ENCODE measurements around the gene DHRSX. TPM values are rescaled to one million over a fixed set of nuclear protein-coding genes. Genes with fewer than 3 reads are reported as not detected.
"Not testable (repeated sequence)": the region's sequence is repeated elsewhere in the genome, so short reads cannot be mapped to it uniquely, and the experiment has no call there.

The DHRSX gene
- total RNA-seq, 2 donors from 2014 or later, result 24.2 to 37.1 TPM

GRCh38 chrX:2539586-2539985 is 38.8 kb upstream of the DHRSX start:
- H3K36me3 ChIP-seq, result no peaks in the 10 kb centered on the region
- WGBS, result 93% methylated on average over 3 of the region's 3 CpGs
- intact Hi-C loops (cut with DNase I), result no loop called here
- no peak overlapping the region for H3K4me3 ChIP-seq
- no peaks in the 10 kb centered on the region for H3K9me3 ChIP-seq
- H3K27ac ChIP-seq, result no peak overlapping the region
- H3K4me1 ChIP-seq (replicated peaks), result no peaks in the 10 kb centered on the region
- TF ChIP-seq CTCF (IDR thresholded peaks at IDR 0.05) (no peak), POLR2A (IDR thresholded peaks at IDR 0.05) (no peak), POLR2AphosphoS5 (IDR thresholded peaks at IDR 0.05) (no peak)
- DNase-seq (ENCODE audit: low spot score), result no peak
- no peaks in the 10 kb centered on the region for H3K27me3 ChIP-seq (replicated peaks; ENCODE audit: insufficient read depth)

DNA sequence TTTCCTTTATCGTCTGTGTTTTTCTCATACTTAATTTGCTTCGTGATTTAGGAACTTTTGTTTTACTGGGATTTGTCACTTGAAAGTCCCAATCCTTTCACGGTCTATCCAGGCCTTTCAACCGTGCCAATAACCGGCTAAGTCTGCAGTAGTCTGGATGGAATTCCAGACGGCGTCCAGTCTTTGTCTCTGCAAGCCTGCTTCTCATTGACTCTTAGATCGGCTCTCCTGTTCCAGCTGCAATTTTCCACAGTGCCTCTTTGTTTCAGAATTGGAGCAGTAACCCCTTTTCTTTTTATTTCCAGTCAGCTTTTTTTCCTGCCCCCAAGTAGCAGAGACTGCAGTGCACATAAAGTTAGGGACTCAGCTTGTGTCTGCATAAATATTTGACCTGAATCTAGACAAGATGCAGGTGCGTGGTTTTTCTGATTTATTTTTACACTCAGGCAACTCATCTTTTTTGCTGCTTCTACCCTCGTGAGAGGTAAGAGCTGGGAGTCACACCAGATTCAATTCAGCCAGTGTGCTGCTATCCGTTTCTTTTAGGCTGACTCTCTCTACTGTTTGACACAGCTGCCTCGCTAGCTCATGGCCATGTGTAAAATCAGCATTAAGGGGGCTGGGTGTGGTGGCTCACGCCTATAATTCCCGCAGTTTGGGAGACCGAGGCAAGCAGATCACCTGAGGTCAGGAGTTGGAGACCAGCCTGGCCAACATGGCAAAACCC is 37.4 kb upstream of the DHRSX start:
- 29% methylated on average over 15 of the region's 15 CpGs for WGBS
- Histone ChIP-seq H3K36me3 (no peaks in the 10 kb centered on the region), H3K27me3 (replicated peaks; ENCODE audit: insufficient read depth) (no peaks in the 10 kb centered on the region), H3K4me3 (no peak overlapping the region), H3K9me3 (no peaks in the 10 kb centered on the region), H3K4me1 (replicated peaks) (no peaks in the 10 kb centered on the region), H3K27ac (no peak overlapping the region)
- intact Hi-C loops (cut with DNase I), result no loop called here
- no peak for TF ChIP-seq CTCF (IDR thresholded peaks at IDR 0.05)
- no peak for TF ChIP-seq POLR2A (IDR thresholded peaks at IDR 0.05)
- TF ChIP-seq POLR2AphosphoS5 (IDR thresholded peaks at IDR 0.05), result no peak
- DNase-seq (ENCODE audit: low spot score), result no peak

DNA sequence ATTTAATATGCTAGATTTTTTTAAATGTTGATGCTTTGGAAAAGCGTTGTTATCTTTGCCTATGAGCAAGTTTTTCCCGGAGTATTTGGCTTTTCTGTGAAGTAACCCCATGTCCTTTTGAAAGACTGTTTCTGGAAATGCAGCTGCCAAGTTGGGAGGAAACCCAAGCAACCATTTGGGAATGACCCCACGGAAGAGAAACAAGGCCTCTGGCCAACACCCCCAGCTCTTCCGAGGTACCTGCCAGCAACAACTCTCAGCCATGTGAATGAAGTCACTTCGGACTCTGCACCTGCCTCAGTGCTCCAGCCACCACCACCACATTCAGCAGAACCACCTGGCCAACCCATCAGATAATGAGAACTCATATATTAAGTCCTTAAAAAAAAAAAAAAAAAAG is 36.2 kb upstream of the DHRSX start:
- intact Hi-C loops (cut with DNase I), result no loop called here
- no peaks in the 10 kb centered on the region for H3K9me3 ChIP-seq
- no peak for DNase-seq (ENCODE audit: low spot score)
- H3K4me1 ChIP-seq (replicated peaks), result no peaks in the 10 kb centered on the region
- 35% methylated on average over 5 of the region's 5 CpGs for WGBS
- no peak for TF ChIP-seq CTCF (IDR thresholded peaks at IDR 0.05)
- TF ChIP-seq POLR2A (IDR thresholded peaks at IDR 0.05), result no peak
- TF ChIP-seq POLR2AphosphoS5 (IDR thresholded peaks at IDR 0.05), result no peak
- no peak overlapping the region for H3K4me3 ChIP-seq
- no peaks in the 10 kb centered on the region for H3K27me3 ChIP-seq (replicated peaks; ENCODE audit: insufficient read depth)
- H3K27ac ChIP-seq, result no peak overlapping the region
- H3K36me3 ChIP-seq, result no peaks in the 10 kb centered on the region

DNA sequence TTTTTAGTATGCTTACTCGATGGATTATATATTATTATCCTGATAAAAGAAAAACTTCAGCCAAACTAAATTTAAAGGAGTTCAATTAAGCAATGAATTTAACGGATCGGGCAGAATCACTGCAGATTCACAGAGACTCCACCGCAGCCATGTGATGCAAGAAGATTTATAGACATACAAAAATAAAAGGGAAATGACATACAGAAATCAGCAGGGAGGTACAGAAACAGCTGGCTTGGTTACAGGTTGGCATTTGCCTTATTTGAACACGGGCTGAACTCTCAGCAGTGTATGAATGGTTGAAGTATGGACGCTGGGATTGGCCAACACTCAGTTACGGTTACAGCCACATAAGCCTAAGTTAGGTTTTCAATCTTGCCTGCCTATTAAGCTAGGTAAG is 35.4 kb upstream of the DHRSX start:
- H3K36me3 ChIP-seq, result no peaks in the 10 kb centered on the region
- intact Hi-C loops (cut with DNase I), result no loop called here
- no peak for DNase-seq (ENCODE audit: low spot score)
- no peaks in the 10 kb centered on the region for H3K4me1 ChIP-seq (replicated peaks)
- no peak for TF ChIP-seq CTCF (IDR thresholded peaks at IDR 0.05)
- TF ChIP-seq POLR2AphosphoS5 (IDR thresholded peaks at IDR 0.05), result no peak
- TF ChIP-seq POLR2A (IDR thresholded peaks at IDR 0.05), result no peak
- 71% methylated on average over 7 of the region's 7 CpGs for WGBS
- H3K27ac ChIP-seq, result no peak overlapping the region
- no peak overlapping the region for H3K4me3 ChIP-seq
- no peaks in the 10 kb centered on the region for H3K27me3 ChIP-seq (replicated peaks; ENCODE audit: insufficient read depth)
- H3K9me3 ChIP-seq, result no peaks in the 10 kb centered on the region

DNA sequence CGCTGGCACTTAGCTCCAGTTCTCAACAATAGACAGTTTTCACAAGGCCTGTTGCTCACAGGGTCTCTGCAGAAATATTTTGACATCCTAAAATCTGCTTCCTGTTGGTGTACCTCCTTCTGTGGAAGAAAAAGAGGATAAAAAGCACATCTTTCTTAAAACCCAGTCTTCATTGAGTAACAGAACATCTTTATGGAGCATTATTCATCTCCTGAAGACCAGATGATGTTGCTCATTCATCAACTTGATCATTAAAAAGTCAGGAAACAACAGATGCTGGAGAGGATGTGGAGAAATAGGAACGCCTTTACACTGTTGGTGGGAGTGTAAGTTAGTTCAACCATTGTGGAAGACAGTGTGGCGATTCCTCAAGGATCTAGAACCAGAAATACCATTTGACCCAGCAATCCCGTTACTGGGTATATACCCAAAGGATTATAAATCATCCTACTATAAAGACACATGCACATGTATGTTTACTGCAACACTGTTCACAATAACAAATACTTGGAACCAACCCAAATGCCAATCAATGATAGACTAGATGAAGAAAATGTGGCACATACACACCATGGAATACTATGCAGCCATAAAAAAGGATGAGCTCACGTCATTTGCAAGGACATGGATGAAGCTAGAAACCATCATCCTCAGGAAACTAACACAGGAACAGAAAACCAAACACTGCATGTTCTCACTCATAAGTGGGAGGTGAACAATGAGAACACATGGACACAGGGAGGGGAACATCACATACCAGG is 33.7 kb upstream of the DHRSX start:
- H3K4me1 ChIP-seq (replicated peaks); intact Hi-C loops (cut with DNase I); H3K27ac ChIP-seq; H3K4me3 ChIP-seq; H3K27me3 ChIP-seq (replicated peaks; ENCODE audit: insufficient read depth); H3K9me3 ChIP-seq; H3K36me3 ChIP-seq; DNase-seq (ENCODE audit: low spot score): not testable (repeated sequence)
- 59% methylated on average over 5 of the region's 5 CpGs for WGBS

All from prostate gland (tissue), 2 donors.